HS-27A (cell line): Measurements from ENCODE around the gene AHRR.
"Not testable (repeated sequence)": the region's sequence is repeated elsewhere in the genome, so short reads cannot be mapped to it uniquely, and the experiment has no call there.

Source experiments
- DNase-seq: peaks from one replicate; pipeline ENCODE4 v3.0.0-alpha.2; 2012; ENCODE audit warnings: low read depth, missing footprints

The AHRR gene

GRCh38 chr5:378976-379742 is 57.6 kb downstream of the AHRR start:
- no peak for DNase-seq

GRCh38 chr5:380701-381309 is 59.3 kb downstream of the AHRR start:
- DNase-seq = no peak

GRCh38 chr5:383066-383465 is 61.6 kb downstream of the AHRR start:
- no peak for DNase-seq

GRCh38 chr5:383621-384020 is 62.1 kb downstream of the AHRR start:
- no peak for DNase-seq

GRCh38 chr5:384576-384975 is 63.1 kb downstream of the AHRR start:
- DNase-seq = not testable (repeated sequence)

- no peak for DNase-seq
Measured at GRCh38 chr5:385321-385720, 63.8 kb downstream of the AHRR start.

GRCh38 chr5:386432-387341 is 65.2 kb downstream of the AHRR start:
- DNase-seq = no peak

- DNase-seq = no peak
Measured at GRCh38 chr5:387491-388265, 66.2 kb downstream of the AHRR start.

GRCh38 chr5:388266-389196 is 67.0 kb downstream of the AHRR start:
- DNase-seq = no peak

- DNase-seq = no peak
Measured at GRCh38 chr5:389197-389821, 67.8 kb downstream of the AHRR start.

GRCh38 chr5:389891-390622 is 68.5 kb downstream of the AHRR start:
- DNase-seq = no peak

- DNase-seq = no peak
Measured at GRCh38 chr5:390623-391491, 69.3 kb downstream of the AHRR start.

GRCh38 chr5:392431-392988 is 71.0 kb downstream of the AHRR start:
- no peak for DNase-seq

- no peak for DNase-seq
Measured at GRCh38 chr5:393846-394275, 72.3 kb downstream of the AHRR start.

GRCh38 chr5:394671-395155 is 73.2 kb downstream of the AHRR start:
- no peak for DNase-seq

- no peak for DNase-seq
Measured at GRCh38 chr5:395156-395920, 73.8 kb downstream of the AHRR start.

- no peak for DNase-seq
Measured at GRCh38 chr5:395921-396530, 74.5 kb downstream of the AHRR start.
